Measurements from ENCODE around the gene RFTN2. TPM values are rescaled to one million over a fixed set of nuclear protein-coding genes. Genes with fewer than 3 reads are reported as not detected.
A peak's percentile ranks its signal among the peaks of the same experiment; 100 is the strongest.

RFTN2 gene
- total and polyA plus RNA-seq, 2 of the 13 experiments (the other 11 are each of a cell fraction or from before 2014, with no cell fraction given) = not detected

GRCh38 chr2:197704434-197705120 lies 29.2 kb upstream of the RFTN2 start (continued):
- 0 out of 2 replicates have a peak, but pooled peaks have one; percentile 12 for TF ChIP-seq HMG20A (CRISPR knock-in tag; IDR thresholded peaks at IDR 0.05; ENCODE audit: borderline replicate concordance)
- TF ChIP-seq HHEX (CRISPR knock-in tag; IDR thresholded peaks at IDR 0.05) = no peak
- TF ChIP-seq ZNF543 (CRISPR knock-in tag; IDR thresholded peaks at IDR 0.05) = no peak
- TF ChIP-seq FIP1L1 (IDR thresholded peaks at IDR 0.05; ENCODE audit: borderline replicate concordance, insufficient read depth, low read depth, low read length) = no peak
- no peak for TF ChIP-seq GATAD1 (CRISPR knock-in tag; IDR thresholded peaks at IDR 0.05)
- no peak for TF ChIP-seq KAT2B (IDR thresholded peaks at IDR 0.05; ENCODE audit: borderline replicate concordance, low read depth, low read length)
- no peak for TF ChIP-seq ZNF335 (CRISPR knock-in tag; IDR thresholded peaks at IDR 0.05)
- TF ChIP-seq PREB (CRISPR knock-in tag; IDR thresholded peaks at IDR 0.05) = no peak
- 0 out of 2 replicates have a peak, but pooled peaks have one; percentile 6 for TF ChIP-seq ZNF33B (CRISPR knock-in tag; IDR thresholded peaks at IDR 0.05)
- TF ChIP-seq ZNF274 (CRISPR knock-in tag; IDR thresholded peaks at IDR 0.05) = no peak
- no peak for TF ChIP-seq MLXIP (CRISPR knock-in tag; IDR thresholded peaks at IDR 0.05; ENCODE audit: borderline replicate concordance)
- TF ChIP-seq PAF1 (CRISPR knock-in tag; IDR thresholded peaks at IDR 0.05) = no peak
- no peak for TF ChIP-seq CREBL2 (CRISPR knock-in tag; IDR thresholded peaks at IDR 0.05; ENCODE audit: borderline replicate concordance)
- peak; percentile 20 to 26; a peak in 2 of 4 replicates for TF ChIP-seq MAFK (conservative IDR thresholded peaks at IDR 0.05 in 1 of 2, IDR thresholded peaks at IDR 0.05 in 1 of 2; ENCODE audit: low read length in 2 of 2)
- no peak for TF ChIP-seq TAF15 (IDR thresholded peaks at IDR 0.05; ENCODE audit: low read depth, low read length, poor library complexity, severe bottlenecking)
- no peak for TF ChIP-seq THAP11 (CRISPR knock-in tag; IDR thresholded peaks at IDR 0.05)
- no peak for TF ChIP-seq ZBTB21 (CRISPR knock-in tag; IDR thresholded peaks at IDR 0.05)
- no peak for TF ChIP-seq KAT8 (CRISPR knock-in tag; IDR thresholded peaks at IDR 0.05)
- no peak for TF ChIP-seq NFE2 (CRISPR knock-in tag; IDR thresholded peaks at IDR 0.05)
- TF ChIP-seq ZNF644 (CRISPR knock-in tag; IDR thresholded peaks at IDR 0.05; ENCODE audit: low read depth) = no peak
- TF ChIP-seq, protein P1, sequence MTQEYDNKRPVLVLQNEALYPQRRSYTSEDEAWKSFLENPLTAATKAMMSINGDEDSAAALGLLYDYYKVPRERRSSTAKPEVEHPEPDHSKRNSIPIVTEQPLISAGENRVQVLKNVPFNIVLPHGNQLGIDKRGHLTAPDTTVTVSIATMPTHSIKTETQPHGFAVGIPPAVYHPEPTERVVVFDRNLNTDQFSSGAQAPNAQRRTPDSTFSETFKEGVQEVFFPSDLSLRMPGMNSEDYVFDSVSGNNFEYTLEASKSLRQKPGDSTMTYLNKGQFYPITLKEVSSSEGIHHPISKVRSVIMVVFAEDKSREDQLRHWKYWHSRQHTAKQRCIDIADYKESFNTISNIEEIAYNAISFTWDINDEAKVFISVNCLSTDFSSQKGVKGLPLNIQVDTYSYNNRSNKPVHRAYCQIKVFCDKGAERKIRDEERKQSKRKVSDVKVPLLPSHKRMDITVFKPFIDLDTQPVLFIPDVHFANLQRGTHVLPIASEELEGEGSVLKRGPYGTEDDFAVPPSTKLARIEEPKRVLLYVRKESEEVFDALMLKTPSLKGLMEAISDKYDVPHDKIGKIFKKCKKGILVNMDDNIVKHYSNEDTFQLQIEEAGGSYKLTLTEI (CRISPR knock-in tag; conservative IDR thresholded peaks at IDR 0.05) = no peak
- TF ChIP-seq GABPA (IDR thresholded peaks at IDR 0.05; ENCODE audit: low read depth, low read length) = no peak
- 0 out of 2 replicates have a peak, but pooled peaks have one; percentile 7 for TF ChIP-seq GABPA (CRISPR knock-in tag; IDR thresholded peaks at IDR 0.05; ENCODE audit: low read depth)

Data from HepG2 (cell line).